ENCODE results near the gene ME2.
"Not testable (repeated sequence)": the region's sequence is repeated elsewhere in the genome, so short reads cannot be mapped to it uniquely, and the experiment has no call there.

Gene ME2

DNA sequence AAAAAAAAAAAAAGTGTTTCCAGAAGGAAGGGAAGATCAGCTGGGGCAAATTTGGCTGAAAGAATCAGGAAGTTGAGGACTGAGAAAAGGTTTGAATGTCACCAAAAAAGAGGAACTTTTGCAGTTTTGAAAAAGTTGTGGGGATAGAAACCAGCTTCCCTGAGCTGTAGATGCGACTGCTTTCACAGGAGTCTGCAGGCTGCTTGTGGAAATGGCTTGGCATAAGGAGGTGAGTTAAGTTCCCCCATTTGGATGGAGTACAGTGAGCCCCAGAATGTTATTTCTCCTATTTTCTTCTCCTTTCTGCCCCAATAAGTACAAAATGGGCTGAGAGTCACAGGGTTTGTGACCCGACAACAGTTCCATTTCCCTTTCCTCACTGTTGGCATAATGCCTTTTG lies 16.5 kb upstream of the ME2 start:
- DNase-seq = no peak

GRCh38 chr18:50863840-50864375 lies 15.0 kb upstream of the ME2 start:
- DNase-seq = no peak

- DNase-seq = peak; percentile 24
These were observed 12.2 kb upstream of the ME2 start for GRCh38 chr18:50866765-50867164.

DNA sequence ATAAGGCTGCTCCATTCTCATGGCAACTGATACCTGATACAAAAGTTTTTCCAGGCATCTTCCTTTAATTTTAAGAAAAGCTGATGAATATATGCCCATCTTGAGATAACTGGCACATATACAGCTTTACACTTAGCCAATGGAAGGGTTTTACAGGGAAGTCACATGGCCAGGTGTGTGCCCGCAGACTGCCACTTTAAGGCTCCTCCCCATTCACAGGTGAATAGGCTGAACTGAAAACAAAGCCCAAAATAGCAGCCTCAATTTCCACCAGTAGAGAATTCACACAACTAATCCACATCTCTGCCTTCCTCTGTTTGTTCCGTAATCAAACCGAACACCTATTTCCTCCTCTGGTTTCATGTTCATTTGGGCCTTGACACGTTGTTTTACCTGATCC lies 9.8 kb upstream of the ME2 start:
- no peak for DNase-seq

- DNase-seq = no peak
These were observed 8.6 kb upstream of the ME2 start for GRCh38 chr18:50870138-50870845.

DNA sequence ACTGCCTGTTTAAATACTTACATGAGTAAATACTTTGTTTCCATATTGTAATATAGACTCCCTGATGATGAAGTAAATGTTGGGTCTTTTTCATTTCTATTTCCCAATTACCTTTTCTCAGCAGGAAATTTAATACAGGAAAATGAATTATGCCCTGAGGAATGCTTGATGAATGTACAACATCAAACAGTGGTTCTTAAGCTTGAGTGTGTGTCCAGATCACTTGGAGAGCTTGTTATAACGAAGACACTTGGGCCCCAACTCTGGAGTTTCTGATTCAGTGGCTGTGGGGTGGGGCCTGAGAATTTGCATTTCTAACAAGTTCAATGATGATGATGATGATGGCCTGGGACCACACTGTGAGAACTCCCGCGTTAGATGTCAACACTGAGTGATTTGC lies 7.1 kb upstream of the ME2 start:
- no peak for DNase-seq

DNA sequence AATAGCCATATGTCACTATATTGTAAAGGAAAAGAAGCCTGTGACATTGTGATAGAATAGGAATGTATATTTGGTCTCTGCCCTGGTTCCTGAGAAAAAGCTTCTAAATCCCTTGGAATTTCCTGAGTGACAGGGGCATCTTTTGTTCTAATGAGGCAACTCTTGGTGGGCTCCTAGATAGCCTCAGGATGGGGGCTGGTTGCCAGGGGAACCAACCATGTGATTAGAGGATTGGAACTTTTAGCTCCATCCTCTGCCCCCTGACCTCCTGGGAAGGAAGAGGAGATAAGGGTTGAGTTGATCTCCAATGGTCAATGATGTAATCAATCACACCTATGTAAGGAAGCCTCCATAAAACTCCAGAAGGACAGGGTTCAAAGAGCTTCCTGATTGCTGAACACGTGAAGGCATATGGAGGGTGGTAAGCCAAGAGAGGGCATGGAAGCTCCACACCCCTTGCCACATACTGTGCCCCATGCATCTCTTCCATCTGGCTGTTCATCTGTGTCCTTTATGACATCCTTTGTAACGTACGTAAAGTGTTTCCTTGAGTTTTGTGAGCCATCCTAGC lies 2.9 kb upstream of the ME2 start:
- no peak for DNase-seq

DNA sequence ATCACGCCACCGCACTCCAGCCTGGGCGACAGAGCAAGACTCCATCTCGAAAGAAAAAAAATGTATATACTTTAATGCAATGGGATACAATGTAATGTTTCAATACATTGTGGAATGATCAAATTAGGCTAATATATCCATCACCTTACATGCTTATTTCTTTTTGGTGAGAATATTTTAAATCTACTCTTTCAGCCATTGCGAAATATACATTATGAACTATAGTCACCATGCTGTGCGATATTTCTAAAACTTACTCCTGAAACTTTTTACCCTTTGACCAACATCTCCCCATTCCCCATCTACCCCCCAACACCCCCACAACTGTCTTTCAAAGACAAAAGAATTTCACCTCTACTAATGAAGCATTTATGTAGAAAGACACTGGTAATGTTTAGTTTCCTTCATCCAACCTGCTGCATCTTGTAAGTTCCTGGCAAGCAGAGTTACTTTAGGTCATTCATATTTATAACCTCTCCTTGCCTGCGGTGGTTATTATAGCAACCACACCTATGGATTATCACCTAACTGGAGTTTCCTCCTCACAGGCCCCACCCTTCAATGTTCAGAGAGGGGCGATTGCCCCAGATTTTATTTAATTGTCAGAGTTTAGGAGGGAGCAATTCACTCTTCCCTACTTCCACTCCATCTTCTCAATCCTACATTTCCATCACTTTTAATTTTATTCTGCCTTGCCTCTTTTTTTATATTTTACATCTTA lies 1.2 kb upstream of the ME2 start:
- DNase-seq = peak; percentile 33

GRCh38 chr18:50879302-50880118 lies 592 bp downstream of the ME2 start:
- peak; percentile 90 for DNase-seq

- DNase-seq = no peak
These were observed 1.2 kb downstream of the ME2 start for GRCh38 chr18:50880119-50880465.

GRCh38 chr18:50880944-50881343 lies 2.0 kb downstream of the ME2 start:
- not testable (repeated sequence) for DNase-seq

DNA sequence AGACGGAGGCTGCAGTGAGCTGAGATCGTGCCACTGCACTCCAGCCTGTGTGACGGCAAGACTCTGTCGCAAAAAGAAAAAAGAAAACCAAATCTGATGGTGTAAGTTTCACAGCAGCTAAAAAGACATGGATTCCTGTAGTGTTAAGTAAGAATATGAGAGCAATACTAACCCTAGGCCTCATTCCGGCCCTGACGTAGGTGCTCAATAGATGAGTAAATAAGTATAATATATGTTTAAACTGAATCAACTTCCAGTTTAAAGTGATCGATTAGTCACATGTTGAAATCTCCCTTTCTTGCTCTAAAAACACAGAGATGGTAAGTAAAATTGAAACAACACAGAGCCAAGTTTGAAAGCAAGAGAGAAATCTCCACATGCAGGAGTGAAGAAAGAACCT lies 8.0 kb downstream of the ME2 start:
- no peak for DNase-seq

- no peak for DNase-seq
These were observed 16.6 kb downstream of the ME2 start for GRCh38 chr18:50895350-50896045.

DNA sequence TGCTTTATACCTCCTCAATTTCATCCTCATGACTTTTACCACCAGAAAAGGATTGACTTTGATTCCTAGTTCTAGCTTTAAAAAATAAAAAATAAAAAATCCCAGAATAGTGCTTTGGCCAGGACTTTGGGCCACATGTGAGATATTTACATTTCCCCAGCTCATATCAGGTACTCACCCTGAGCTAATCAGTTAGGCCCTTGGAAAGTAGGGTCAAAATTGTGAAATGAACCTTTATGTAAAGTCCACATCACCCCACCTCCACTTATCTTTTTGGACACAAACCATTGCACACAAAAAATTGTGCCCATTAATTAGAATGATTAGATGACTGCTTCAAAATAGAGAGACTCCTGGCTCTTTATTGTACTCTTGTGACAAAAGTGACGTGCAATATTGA lies 17.2 kb downstream of the ME2 start:
- no peak for DNase-seq

- DNase-seq = no peak
These were observed 20.0 kb downstream of the ME2 start for GRCh38 chr18:50898919-50899318.

GRCh38 chr18:50902797-50903196 lies 23.9 kb downstream of the ME2 start:
- DNase-seq = no peak

DNA sequence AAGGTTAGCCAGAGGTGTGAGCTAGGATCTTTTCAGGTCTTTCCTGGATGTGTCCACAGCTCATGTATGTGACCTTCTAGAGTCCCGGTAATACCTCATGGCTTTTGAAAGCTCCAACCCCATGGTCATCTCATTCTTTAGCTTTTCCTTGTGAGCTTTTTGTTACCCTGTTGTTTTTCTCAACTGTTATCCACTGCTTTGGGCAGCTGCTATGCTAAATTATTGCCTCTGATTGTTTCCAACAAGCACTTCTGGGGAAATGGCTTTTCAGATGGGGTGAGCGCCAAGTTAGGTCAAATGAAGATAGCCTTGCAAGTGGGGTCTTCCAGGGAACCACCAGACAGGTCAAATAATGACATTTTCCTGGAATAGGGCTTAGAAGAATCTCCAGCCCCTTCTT lies 27.9 kb downstream of the ME2 start:
- no peak for DNase-seq

DNA sequence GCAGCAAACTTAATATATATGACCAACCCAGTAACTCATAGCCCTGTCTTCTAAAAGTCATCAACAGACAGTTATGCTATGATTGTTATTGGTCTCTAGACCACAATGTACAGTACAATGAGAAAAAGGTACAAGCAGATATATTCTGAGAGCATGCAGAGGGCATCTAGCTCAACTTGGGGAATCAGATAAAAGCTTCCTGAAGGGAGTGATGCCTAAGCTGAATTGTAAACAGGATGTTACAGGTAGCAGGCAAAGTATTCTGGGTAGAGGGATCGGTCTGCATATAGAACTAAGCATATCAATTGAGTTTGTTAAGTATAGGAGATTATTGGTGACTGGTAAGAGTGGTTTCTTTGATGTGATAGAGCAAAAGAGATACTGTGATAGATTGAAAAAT lies 30.3 kb downstream of the ME2 start:
- DNase-seq = no peak

GRCh38 chr18:50911006-50911405 lies 32.1 kb downstream of the ME2 start:
- DNase-seq = no peak

- DNase-seq = no peak
These were observed 38.1 kb downstream of the ME2 start for GRCh38 chr18:50917021-50917420.

- no peak for DNase-seq
These were observed 39.2 kb downstream of the ME2 start for GRCh38 chr18:50918153-50918552.

GRCh38 chr18:50924372-50924771 lies 45.5 kb downstream of the ME2 start:
- DNase-seq = no peak

GRCh38 chr18:50926521-50926920 lies 47.6 kb downstream of the ME2 start:
- DNase-seq = no peak
